ENCODE data around the gene GPR152.
"Not testable (repeated sequence)": the region's sequence is repeated elsewhere in the genome, so short reads cannot be mapped to it uniquely, and the experiment has no call there.

Gene GPR152

DNA sequence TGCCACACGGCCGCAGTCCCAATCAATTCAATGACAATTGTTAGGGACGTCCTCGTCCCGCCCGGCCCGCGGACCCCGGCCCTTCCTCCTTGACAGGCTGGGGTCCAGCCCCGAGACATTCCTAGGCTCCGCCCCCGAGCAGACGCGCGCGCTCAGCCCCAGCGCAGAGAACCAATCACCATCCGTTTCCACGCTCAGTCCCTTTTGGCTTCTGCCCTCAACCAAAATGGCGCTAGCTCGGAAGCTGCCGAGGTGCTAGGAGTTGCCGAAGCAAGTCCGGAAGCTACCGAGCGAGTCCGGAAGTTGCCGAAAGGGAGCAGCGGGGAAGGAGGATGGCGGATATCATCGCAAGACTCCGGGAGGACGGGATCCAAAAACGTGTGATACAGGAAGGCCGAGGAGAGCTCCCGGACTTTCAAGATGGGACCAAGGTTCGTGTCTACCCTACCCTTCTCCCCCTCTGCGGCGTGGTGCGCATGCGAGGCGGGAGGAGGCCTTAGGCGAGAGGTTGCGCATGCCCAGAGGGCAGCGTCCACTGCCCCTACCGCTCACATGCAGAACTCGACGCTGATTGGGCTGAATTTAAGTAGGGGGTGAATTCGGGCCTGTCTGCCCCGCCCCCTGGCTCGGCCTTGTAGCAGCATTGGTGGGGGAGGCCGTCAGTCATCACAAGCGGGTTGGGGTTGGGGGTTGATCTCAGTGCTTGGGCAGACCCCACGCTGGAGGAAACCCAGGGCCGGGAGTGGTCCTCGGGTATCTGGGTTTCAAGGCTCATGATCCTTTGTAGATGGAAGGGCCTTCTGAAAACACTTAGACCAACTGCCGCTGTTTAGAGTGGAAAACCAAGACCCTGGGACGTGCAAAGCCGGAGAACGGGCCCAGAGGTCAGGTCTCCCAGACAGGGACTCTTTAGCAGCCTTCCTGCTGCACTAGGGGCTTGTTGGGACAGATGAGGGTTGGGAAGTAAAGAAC is 30.6 kb upstream of the GPR152 start, which contains the start of gene AIP:
Gene AIP, plus strand, starts transcription at position 200 of the 972 bp plus-strand sequence. Its CDS starts 133 bp downstream, at position 333.
- TF ChIP-seq POLR2A (IDR thresholded peaks at IDR 0.05; ENCODE audit: low read depth, low read length), result peak; percentile 58
- FAIRE-seq (peak; percentile 58), DNase-seq (ENCODE audit: insufficient read length, low spot score) (peak; percentile 99)

DNA sequence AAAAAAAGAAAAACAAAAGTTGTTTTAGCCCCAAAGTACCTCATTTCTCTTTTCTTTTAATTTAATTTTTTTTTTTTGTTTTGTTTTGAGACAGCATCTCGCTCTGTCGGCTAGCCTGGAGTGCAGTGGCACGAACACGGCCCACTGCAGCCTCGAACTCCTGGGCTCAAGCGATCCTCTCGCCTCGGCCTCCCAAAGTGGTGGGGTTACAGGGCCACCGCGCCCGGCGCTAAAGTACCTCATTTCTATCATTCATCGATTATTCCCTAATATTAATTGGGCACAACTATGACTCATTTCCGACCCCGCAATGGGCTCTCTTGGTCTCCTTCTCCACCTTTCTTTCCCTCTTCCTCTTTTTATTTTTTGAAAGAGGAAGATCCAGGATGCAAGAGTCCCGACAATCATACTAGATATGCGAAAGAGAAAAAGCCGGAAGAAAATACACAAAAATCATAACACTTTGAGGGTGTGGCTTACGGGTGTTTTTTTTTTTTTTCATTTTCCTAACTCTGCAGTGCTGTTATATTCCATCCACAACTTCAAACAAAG is 29.8 kb upstream of the GPR152 start:
- no peak for FAIRE-seq
- DNase-seq (ENCODE audit: insufficient read length, low spot score), result no peak
- TF ChIP-seq POLR2A (IDR thresholded peaks at IDR 0.05; ENCODE audit: low read depth, low read length), result no peak

DNA sequence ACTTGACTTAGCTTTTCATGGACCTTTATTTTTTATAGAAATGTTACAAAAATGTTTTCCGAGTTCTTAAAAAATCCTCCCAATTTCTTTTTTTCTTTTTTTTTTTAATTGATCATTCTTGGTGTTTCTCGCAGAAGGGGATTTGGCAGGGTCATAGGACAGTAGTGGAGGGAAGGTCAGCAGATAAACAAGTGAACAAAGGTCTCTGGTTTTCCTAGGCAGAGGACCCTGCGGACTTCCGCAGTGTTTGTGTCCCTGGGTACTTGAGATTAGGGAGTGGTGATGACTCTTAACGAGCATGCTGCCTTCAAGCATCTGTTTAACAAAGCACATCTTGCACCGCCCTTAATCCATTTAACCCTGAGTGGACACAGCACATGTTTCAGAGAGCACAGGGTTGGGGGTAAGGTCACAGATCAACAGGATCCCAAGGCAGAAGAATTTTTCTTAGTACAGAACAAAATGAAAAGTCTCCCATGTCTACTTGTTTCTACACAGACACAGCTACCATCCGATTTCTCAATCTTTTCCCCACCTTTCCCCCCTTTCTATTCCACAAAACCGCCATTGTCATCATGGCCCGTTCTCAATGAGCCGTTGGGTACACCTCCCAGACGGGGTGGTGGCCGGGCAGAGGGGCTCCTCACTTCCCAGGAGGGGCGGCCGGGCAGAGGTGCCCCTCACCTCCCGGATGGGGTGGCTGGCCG is 25.0 kb upstream of the GPR152 start:
- not testable (repeated sequence) for DNase-seq (ENCODE audit: insufficient read length, low spot score); FAIRE-seq

- DNase-seq (ENCODE audit: insufficient read length, low spot score); FAIRE-seq: not testable (repeated sequence)
These were observed 24.2 kb upstream of the GPR152 start for GRCh38 chr11:67476692-67477091.

GRCh38 chr11:67472882-67473281 is 20.4 kb upstream of the GPR152 start:
- TF ChIP-seq POLR2A (IDR thresholded peaks at IDR 0.05; ENCODE audit: low read depth, low read length), result no peak
- FAIRE-seq, result no peak
- DNase-seq (ENCODE audit: insufficient read length, low spot score), result no peak

GRCh38 chr11:67470337-67471002 is 17.9 kb upstream of the GPR152 start:
- no peak for DNase-seq (ENCODE audit: insufficient read length, low spot score)
- FAIRE-seq, result no peak
- no peak for TF ChIP-seq POLR2A (IDR thresholded peaks at IDR 0.05; ENCODE audit: low read depth, low read length)

DNA sequence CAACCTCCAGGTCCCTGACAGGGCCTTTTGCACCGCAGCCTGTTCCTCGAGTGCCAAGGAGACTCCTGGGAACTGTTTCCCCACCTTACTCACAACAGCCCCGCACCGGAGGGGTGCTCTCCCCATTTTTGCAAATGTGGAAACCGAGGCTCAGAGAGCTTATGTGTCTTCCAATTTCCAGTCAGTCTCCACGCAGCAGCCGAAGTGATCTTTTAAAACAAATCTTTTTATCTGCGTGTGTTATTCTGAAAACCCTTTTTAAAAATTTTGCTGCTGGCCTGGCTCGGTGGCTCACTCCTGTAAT is 16.9 kb upstream of the GPR152 start:
- TF ChIP-seq POLR2A (IDR thresholded peaks at IDR 0.05; ENCODE audit: low read depth, low read length), result no peak
- DNase-seq (ENCODE audit: insufficient read length, low spot score) (no peak), FAIRE-seq (no peak)

DNA sequence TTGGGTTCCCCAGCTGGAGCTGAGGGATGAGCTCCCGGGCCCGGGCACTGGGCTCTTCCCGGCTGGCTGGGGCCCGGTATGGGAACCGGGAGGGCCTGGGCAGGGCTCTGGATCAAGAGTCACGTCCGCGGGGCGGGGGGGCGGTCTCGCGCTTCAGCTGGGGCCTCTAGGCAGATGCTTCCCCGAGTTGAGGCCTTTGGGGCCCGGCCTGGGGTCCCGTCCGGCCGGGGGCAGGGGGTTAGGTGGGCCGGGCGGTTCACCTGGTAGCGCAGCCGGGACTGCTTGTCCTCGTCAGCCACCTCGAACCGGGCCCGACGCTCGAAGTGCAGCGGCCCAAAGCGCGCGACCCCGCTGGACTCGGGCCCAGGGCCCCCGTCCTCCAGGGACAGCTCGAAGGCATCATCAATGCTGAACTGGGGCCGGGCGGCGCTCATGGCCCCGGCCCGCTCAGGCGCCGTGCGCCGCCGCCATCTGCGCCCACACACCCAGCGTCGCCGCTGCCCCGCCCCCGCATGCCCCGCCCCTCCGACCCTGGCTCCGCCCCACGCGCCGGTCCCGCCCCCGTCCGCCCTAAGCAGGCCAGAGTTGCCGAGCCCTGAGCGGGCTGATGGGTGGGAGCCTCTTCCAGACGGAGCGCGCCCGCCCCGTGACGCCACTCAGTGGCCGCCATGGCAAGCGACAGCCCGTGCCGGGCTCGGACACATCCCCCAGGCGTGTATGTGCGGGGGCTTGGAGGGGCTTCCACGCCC is 16.4 kb upstream of the GPR152 start, which contains the start of gene TMEM134:
Gene TMEM134, minus strand, starts transcription at position 493 of the 749 bp plus-strand sequence. Its CDS starts 59 bp downstream, at position 434.
- peak; percentile 73; the same call in 1 of the 2 replicates for TF ChIP-seq POLR2A (IDR thresholded peaks at IDR 0.05; ENCODE audit: low read depth, low read length)
- DNase-seq (ENCODE audit: insufficient read length, low spot score), result peak; percentile 93
- FAIRE-seq, result no peak

DNA sequence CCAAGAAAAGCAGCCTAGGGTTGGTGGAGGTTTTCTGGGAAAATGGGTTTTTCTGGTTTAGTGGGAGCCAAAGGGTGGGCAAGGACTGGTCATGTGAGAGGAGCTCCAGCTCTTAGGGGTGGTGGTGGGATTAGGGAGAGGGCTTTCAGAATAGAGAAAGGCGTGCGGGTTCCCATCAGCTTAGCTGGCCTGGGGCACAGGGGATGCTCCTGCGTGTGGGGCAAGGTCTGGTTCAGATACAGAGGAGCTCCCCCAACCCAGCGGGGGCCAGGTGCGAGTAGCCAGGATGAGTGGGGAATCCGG is 15.9 kb upstream of the GPR152 start:
- no peak for TF ChIP-seq POLR2A (IDR thresholded peaks at IDR 0.05; ENCODE audit: low read depth, low read length)
- DNase-seq (ENCODE audit: insufficient read length, low spot score), result no peak
- no peak for FAIRE-seq

DNA sequence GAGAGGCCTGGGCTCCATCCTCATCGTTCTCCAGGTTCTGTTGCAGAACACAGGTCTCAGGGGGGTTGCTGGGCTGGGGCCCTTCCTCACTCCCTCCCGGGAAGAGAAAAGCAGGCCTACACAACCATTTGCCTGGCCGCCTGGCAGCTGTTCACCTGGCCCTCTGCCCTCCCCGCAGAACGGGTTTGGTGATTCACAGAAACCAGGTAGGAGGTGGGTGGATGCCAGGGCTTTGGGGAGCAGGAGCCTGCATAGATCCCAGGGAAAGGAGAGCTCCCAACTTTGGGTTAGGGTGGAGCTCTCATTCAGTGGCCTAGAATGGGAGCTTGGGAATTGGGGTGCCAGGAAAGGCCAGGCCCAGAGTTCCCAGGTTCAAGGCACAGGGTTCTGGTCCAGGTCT is 15.5 kb upstream of the GPR152 start:
- FAIRE-seq, result no peak
- no peak for TF ChIP-seq POLR2A (IDR thresholded peaks at IDR 0.05; ENCODE audit: low read depth, low read length)
- DNase-seq (ENCODE audit: insufficient read length, low spot score), result no peak

- DNase-seq (ENCODE audit: insufficient read length, low spot score) (no peak), FAIRE-seq (no peak)
- TF ChIP-seq POLR2A (IDR thresholded peaks at IDR 0.05; ENCODE audit: low read depth, low read length), result no peak
These were observed 14.6 kb upstream of the GPR152 start for GRCh38 chr11:67466962-67467771.

DNA sequence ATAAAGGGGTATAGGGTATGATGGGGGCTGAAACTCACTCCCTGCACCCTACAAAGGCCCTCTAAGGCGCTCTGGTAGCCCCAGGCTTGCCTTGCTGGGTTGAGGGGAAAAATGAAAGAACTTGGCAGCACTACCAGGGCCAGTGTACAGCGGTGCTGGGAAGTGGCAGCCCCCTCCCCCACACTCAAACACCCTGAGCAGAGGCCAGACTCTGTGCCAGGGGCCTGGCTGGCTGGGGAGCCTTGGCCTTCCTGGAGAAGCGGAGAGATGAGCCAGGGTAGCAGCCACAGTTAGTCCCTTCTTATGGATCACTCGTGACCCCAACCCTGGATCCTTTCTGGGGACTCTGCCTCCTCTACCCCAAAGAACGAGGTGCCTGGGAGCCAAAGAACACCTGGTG is 13.8 kb upstream of the GPR152 start:
- FAIRE-seq (no peak), DNase-seq (ENCODE audit: insufficient read length, low spot score) (no peak)
- TF ChIP-seq POLR2A (IDR thresholded peaks at IDR 0.05; ENCODE audit: low read depth, low read length), result no peak

GRCh38 chr11:67465530-67465929 is 13.0 kb upstream of the GPR152 start:
- DNase-seq (ENCODE audit: insufficient read length, low spot score); FAIRE-seq: not testable (repeated sequence)

Data from H54 (cell line).